SU-DHL-6 (cell line): ENCODE results near the gene FBXW11.

Experiments
- EZH2phosphoT487 ChIP-seq: fragments of 200-600 bp; sonication (generic), shearing (Covaris generic); conservative IDR thresholded peaks from 2 replicates; pipeline ENCODE4 v1.6.1; 2018; ENCODE audit warnings: mild to moderate bottlenecking, antibody characterized with exemption, low read length, moderate library complexity, mixed read lengths
- TF ChIP-seq, protein P1 (sequence below): fragments of 200-600 bp; sonication (generic); IDR thresholded peaks from one replicate; pipeline ENCODE4 v1.5.1; 2017; ENCODE audit warnings: antibody characterized with exemption, mild to moderate bottlenecking, low read length, moderate library complexity; ENCODE audit not compliant: insufficient read depth, poor library complexity, severe bottlenecking

DNA sequence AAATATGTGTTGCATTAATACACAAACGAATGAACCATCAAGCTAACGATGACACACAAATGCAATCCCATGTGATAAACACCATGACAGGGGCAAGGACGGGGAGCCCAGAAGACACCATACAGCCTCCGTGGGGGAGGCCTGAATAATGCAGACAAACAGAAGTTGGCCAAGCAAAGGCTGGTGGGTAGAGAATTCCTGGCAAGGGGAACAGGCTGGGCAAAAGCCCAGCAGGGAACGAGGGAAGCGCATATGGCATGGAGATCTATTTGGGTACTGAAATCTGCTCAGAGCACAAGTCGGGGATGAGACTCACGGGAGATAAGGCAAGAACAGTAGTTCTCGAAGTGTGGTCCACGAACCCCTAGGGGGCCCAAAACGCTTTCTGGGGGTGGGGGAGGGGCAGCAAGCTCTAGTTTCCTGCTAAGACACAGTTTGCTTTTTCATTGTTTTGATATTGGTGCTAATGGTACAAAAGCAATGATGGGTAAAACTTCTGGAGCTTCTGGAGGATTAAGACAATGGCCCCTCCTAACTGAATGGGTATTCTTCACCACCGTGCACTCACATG lies 42.9 kb upstream of the FBXW11 start:
- TF ChIP-seq, protein P1, sequence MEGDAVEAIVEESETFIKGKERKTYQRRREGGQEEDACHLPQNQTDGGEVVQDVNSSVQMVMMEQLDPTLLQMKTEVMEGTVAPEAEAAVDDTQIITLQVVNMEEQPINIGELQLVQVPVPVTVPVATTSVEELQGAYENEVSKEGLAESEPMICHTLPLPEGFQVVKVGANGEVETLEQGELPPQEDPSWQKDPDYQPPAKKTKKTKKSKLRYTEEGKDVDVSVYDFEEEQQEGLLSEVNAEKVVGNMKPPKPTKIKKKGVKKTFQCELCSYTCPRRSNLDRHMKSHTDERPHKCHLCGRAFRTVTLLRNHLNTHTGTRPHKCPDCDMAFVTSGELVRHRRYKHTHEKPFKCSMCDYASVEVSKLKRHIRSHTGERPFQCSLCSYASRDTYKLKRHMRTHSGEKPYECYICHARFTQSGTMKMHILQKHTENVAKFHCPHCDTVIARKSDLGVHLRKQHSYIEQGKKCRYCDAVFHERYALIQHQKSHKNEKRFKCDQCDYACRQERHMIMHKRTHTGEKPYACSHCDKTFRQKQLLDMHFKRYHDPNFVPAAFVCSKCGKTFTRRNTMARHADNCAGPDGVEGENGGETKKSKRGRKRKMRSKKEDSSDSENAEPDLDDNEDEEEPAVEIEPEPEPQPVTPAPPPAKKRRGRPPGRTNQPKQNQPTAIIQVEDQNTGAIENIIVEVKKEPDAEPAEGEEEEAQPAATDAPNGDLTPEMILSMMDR: no peak
- no peak for TF ChIP-seq EZH2phosphoT487
